IMR-90 (cell line): ENCODE results near the gene AFDN. TPM values are rescaled to one million over a fixed set of nuclear protein-coding genes. Genes with fewer than 3 reads are reported as not detected.

Source experiments
- ATAC-seq: fragments of 200-7000 bp; cut with Tn5 transposase; 2 replicates; pipeline ENCODE4 v1.9.1; 2020; ENCODE audit warnings: low read depth, mild to moderate bottlenecking, moderate library complexity
- BruUV-seq: library from RNA; stranded (reverse); fragments of 400-500 nt; replicated peaks from 2 replicates; lab custom pipeline; 2021; lab: Mats Ljungman, UMichigan
- CTCF ChIA-PET: fragments of 300-600 bp; formaldehyde crosslinking; extraction: SDS; loops from one replicate; lab custom pipeline; 2021; ENCODE audit warnings: antibody characterized with exemption; lab: Yijun Ruan, JAX
- POLR2A ChIA-PET: fragments of 300-600 bp; sonication (Branson Sonifier 250); formaldehyde crosslinking; loops from one replicate; lab custom pipeline; 2022; ENCODE audit warnings: antibody characterized with exemption; ENCODE audit not compliant: unreplicated experiment; lab: Charles Lee
- DNase-seq: peaks from one replicate; pipeline ENCODE4 v3.0.0; 2013
- H2AFZ ChIP-seq: replicated peaks from 2 replicates; pipeline ENCODE3; 2013; ENCODE audit warnings: low read length, mild to moderate bottlenecking; ENCODE audit not compliant: poor library complexity
- H2AK5ac ChIP-seq: 2 replicates; pipeline ENCODE4 v1.6.1; 2013; ENCODE audit warnings: low read depth, low read length, inconsistent platforms
- H2AK9ac ChIP-seq: replicated peaks from 2 replicates; pipeline ENCODE3; 2013; ENCODE audit warnings: mild to moderate bottlenecking, low read depth, low read length, moderate library complexity; ENCODE audit not compliant: poor library complexity
- H2BK120ac ChIP-seq: 2 replicates; pipeline ENCODE4 v1.6.1; 2013; ENCODE audit warnings: low read depth, low read length, inconsistent platforms
- H2BK15ac ChIP-seq: 3 replicates; pipeline ENCODE4 v1.6.1; 2013; ENCODE audit warnings: low read depth, low read length, inconsistent platforms
- H2BK20ac ChIP-seq: 2 replicates; pipeline ENCODE4 v1.6.1; 2013; ENCODE audit warnings: low read depth, mild to moderate bottlenecking, inconsistent platforms, low read length, moderate library complexity
- H2BK5ac ChIP-seq: 2 replicates; pipeline ENCODE4 v1.6.1; 2013; ENCODE audit warnings: mild to moderate bottlenecking, low read depth, low read length, inconsistent platforms; ENCODE audit not compliant: poor library complexity, severe bottlenecking
- H3K14ac ChIP-seq: replicated peaks from 2 replicates; pipeline ENCODE4 v1.6.1; 2013; ENCODE audit warnings: low read depth, low read length, inconsistent platforms
- H3K18ac ChIP-seq: 2 replicates; pipeline ENCODE4 v1.6.1; 2013; ENCODE audit warnings: low read depth, low read length, control low read depth
- H3K23ac ChIP-seq: 2 replicates; pipeline ENCODE4 v1.6.1; 2013; ENCODE audit warnings: low read depth, low read length, inconsistent platforms
- H3K27ac ChIP-seq: 2 replicates; pipeline ENCODE4 v1.5.1; 2013; ENCODE audit warnings: mild to moderate bottlenecking, control low read depth, low read length; ENCODE audit not compliant: insufficient read depth
- H3K27me3 ChIP-seq: 2 replicates; pipeline ENCODE4 v1.6.1; 2013; ENCODE audit warnings: low read length; ENCODE audit not compliant: control insufficient read depth, insufficient read depth
- H3K36me3 ChIP-seq: 2 replicates; pipeline ENCODE4 v1.6.1; 2013; ENCODE audit warnings: low read length, mixed read lengths; ENCODE audit not compliant: control insufficient read depth, insufficient read depth
- H3K4ac ChIP-seq: 2 replicates; pipeline ENCODE4 v1.6.1; 2013; ENCODE audit warnings: low read depth, low read length, inconsistent platforms
- H3K4me1 ChIP-seq: 2 replicates; pipeline ENCODE4 v1.6.1; 2013; ENCODE audit warnings: low read length, mixed read lengths; ENCODE audit not compliant: control insufficient read depth, insufficient read depth
- H3K4me2 ChIP-seq: 2 replicates; pipeline ENCODE4 v1.6.1; 2013; ENCODE audit warnings: low read depth, mild to moderate bottlenecking, control low read depth, low read length, moderate library complexity
- H3K4me3 ChIP-seq: 2 replicates; pipeline ENCODE4 v1.5.1; 2013; ENCODE audit warnings: low read depth, mild to moderate bottlenecking, control low read depth, low read length, moderate library complexity; ENCODE audit not compliant: insufficient read depth
- H3K56ac ChIP-seq: 2 replicates; pipeline ENCODE4 v1.6.1; 2013; ENCODE audit warnings: low read length, inconsistent platforms; ENCODE audit not compliant: insufficient read depth; ENCODE audit errors: extremely low read depth
- H3K79me1 ChIP-seq, 2 experiments: 2 replicates each; pipeline ENCODE4 v1.6.1; 2013; ENCODE audit warnings: low read length in 2 of 2, inconsistent platforms in 1 of 2, low read depth in 1 of 2
- H3K9ac ChIP-seq: 2 replicates; pipeline ENCODE4 v1.6.1; 2013; ENCODE audit warnings: low read depth, low read length, control low read depth
- H3K9me1 ChIP-seq: 2 replicates; pipeline ENCODE4 v1.6.1; 2013; ENCODE audit warnings: low read length, inconsistent platforms; ENCODE audit not compliant: insufficient read depth
- H3K9me3 ChIP-seq: 2 replicates; pipeline ENCODE4 v1.6.1; 2013; ENCODE audit warnings: low read length; ENCODE audit not compliant: control insufficient read depth, insufficient read depth
- H4K20me1 ChIP-seq: 2 replicates; pipeline ENCODE4 v1.6.1; 2013; ENCODE audit warnings: low read length, inconsistent platforms; ENCODE audit not compliant: insufficient read depth
- H4K5ac ChIP-seq: 2 replicates; pipeline ENCODE4 v1.6.1; 2013; ENCODE audit warnings: mild to moderate bottlenecking, low read depth, low read length, control low read depth
- H4K8ac ChIP-seq, 2 experiments: 2 replicates each; pipeline ENCODE4 v1.6.1; 2013; ENCODE audit warnings: low read depth in 2 of 2, low read length in 2 of 2, control low read depth in 1 of 2, inconsistent platforms in 1 of 2
- H4K91ac ChIP-seq: 2 replicates; pipeline ENCODE4 v1.6.1; 2013; ENCODE audit warnings: low read depth, low read length, inconsistent platforms; ENCODE audit not compliant: insufficient read depth
- CEBPB ChIP-seq: IDR thresholded peaks from 2 replicates; pipeline ENCODE4 v1.6.1; 2012; ENCODE audit warnings: low read depth, low read length, improper control_type of control experiment
- CHD1 ChIP-seq: IDR thresholded peaks from 2 replicates; pipeline ENCODE4 v1.6.1; 2012; ENCODE audit warnings: low read depth, low read length, improper control_type of control experiment
- CTCF ChIP-seq: conservative IDR thresholded peaks from 2 replicates; pipeline ENCODE4 v1.5.1; 2012; ENCODE audit warnings: mild to moderate bottlenecking, low read depth, low read length, improper control_type of control experiment
- ELK1 ChIP-seq: fragments of 150-350 bp; IDR thresholded peaks from 2 replicates; pipeline ENCODE4 v1.6.1; 2016; ENCODE audit warnings: low read depth, mild to moderate bottlenecking, low read length, moderate library complexity, borderline replicate concordance
- FOS ChIP-seq: fragments of 150-350 bp; IDR thresholded peaks from 2 replicates; pipeline ENCODE4 v1.6.1; 2016; ENCODE audit warnings: low read depth, low read length
- MXI1 ChIP-seq: IDR thresholded peaks from 2 replicates; pipeline ENCODE4 v1.6.1; 2012; ENCODE audit warnings: low read depth, mild to moderate bottlenecking, low read length, moderate library complexity, borderline replicate concordance
- RAD21 ChIP-seq: IDR thresholded peaks from 2 replicates; pipeline ENCODE4 v1.6.1; 2012; ENCODE audit warnings: low read length, improper control_type of control experiment
- RCOR1 ChIP-seq: IDR thresholded peaks from 2 replicates; pipeline ENCODE4 v1.6.1; 2012; ENCODE audit warnings: mild to moderate bottlenecking, low read length, improper control_type of control experiment; ENCODE audit not compliant: insufficient replicate concordance
- RFX5 ChIP-seq: IDR thresholded peaks from 2 replicates; pipeline ENCODE4 v1.8.0; 2012; ENCODE audit warnings: low read depth, mild to moderate bottlenecking, low read length, moderate library complexity
- WGBS, 2 experiments: methylation state at CpG; one replicate each; pipeline versions ENCODE4 v1.1.5 to v1.1.7; 2013; ENCODE audit warnings: missing lambda C conversion rate in 2 of 2; ENCODE audit not compliant: insufficient read length in 1 of 2; ENCODE audit errors: extremely low coverage in 2 of 2; 5-methylcytosine and 5-hydroxymethylcytosine counted together
- dilution Hi-C: fragments of 300-500 bp; cut with HindIII; formaldehyde crosslinking; loops from one replicate; pipeline ENCODE4 v1.14.3; 2018; ENCODE audit warnings: low sequenced_read_pairs; ENCODE audit not compliant: unreplicated experiment
- in situ Hi-C: fragments of 300-500 bp; cut with MboI; formaldehyde crosslinking; loops from 3 replicates; pipeline ENCODE4 v1.14.3; 2019; ENCODE audit warnings: low sequenced_read_pairs, inconsistent platforms, mixed read lengths
- intact Hi-C: fragments of 100-400 bp; cut with micrococcal nuclease; formaldehyde crosslinking; loops from 2 replicates; pipeline ENCODE4 v1.10.0; 2022
- polyA plus RNA-seq, 3 experiments: library from polyadenylated mRNA; depleted of rRNA; stranded (reverse); fragments of >200 nt; gene quantifications; 2 replicates each; pipeline ENCODE4 v1.2.3, GENCODE V29; 2012; ENCODE audit warnings: low replicate concordance in 1 of 3
- total RNA-seq: library from RNA; depleted of rRNA; stranded (reverse); fragments of >200 nt; gene quantifications from 2 replicates; pipeline ENCODE4 v1.2.3, GENCODE V29; 2012

Gene AFDN
- total and polyA plus RNA-seq, 2 of the 4 experiments (the other 2 are of a cell fraction): 11.6 to 20.8 TPM

GRCh38 chr6:167786853-167787675 lies 39.6 kb upstream of the AFDN start:
- H2BK20ac ChIP-seq: no peak overlapping the region
- ATAC-seq (no peak), DNase-seq (no peak)
- H3K4me2 ChIP-seq: no peak overlapping the region
- no peak overlapping the region for H3K23ac ChIP-seq
- no peak overlapping the region for H4K91ac ChIP-seq
- no peak overlapping the region for H3K18ac ChIP-seq
- H2BK15ac ChIP-seq: no peak overlapping the region
- no peak overlapping the region for H2AFZ ChIP-seq
- H3K27ac ChIP-seq: no peak overlapping the region
- no peaks in the 10 kb centered on the region for H3K9me1 ChIP-seq
- H3K4me1 ChIP-seq: no peaks in the 10 kb centered on the region
- no peak overlapping the region for H2BK120ac ChIP-seq
- no peaks in the 10 kb centered on the region; the same call in 1 of the 2 replicates for H3K27me3 ChIP-seq
- H2AK5ac ChIP-seq: no peak overlapping the region
- H3K14ac ChIP-seq: no peak overlapping the region
- BruUV-seq: no TSS peak
- H4K20me1 ChIP-seq: no peaks in the 10 kb centered on the region
- POLR2A ChIA-PET: no interaction called here
- H2BK5ac ChIP-seq: no peak overlapping the region
- WGBS, 2 experiments: no CpG with 5 or more reads among the region's 10 CpGs
- intact Hi-C loops: no loop called here
- no peaks in the 10 kb centered on the region for H3K36me3 ChIP-seq
- TF ChIP-seq CEBPB (no peak), FOS (no peak), MXI1 (no peak), RCOR1 (no peak), ELK1 (no peak), RFX5 (no peak), RAD21 (no peak), CHD1 (no peak), CTCF (no peak)
- dilution Hi-C loops: no loop called here
- no peak overlapping the region for H3K4me3 ChIP-seq
- CTCF ChIA-PET: no interaction called here
- no peaks in the 10 kb centered on the region for H3K9me3 ChIP-seq
- H3K9ac ChIP-seq: no peak overlapping the region
- in situ Hi-C loops: no loop called here
- H4K5ac ChIP-seq: no peak overlapping the region
- H4K8ac ChIP-seq: no peak overlapping the region
- no peak overlapping the region for H3K4ac ChIP-seq
- H2AK9ac ChIP-seq: no peak overlapping the region
- no peak overlapping the region for H3K56ac ChIP-seq
- H3K79me1 ChIP-seq: no peaks in the 10 kb centered on the region
